Esophagus (tissue), 2 donors: Measurements from ENCODE around the gene TMEM69. TPM values are rescaled to one million over a fixed set of nuclear protein-coding genes. Genes with fewer than 3 reads are reported as not detected.

ENCODE experiments used
- H3K27ac ChIP-seq, 2 donors: one replicate each; pipeline ENCODE4 v1.5.1; 2013; ENCODE audit warnings: low read depth in 2 of 2, mild to moderate bottlenecking in 2 of 2, inconsistent platforms in 1 of 2, low read length in 1 of 2, moderate library complexity in 1 of 2
- H3K27me3 ChIP-seq, 2 donors: one replicate each; pipeline ENCODE4 v1.6.1; 2013; ENCODE audit warnings: low read length in 2 of 2, control low read depth in 1 of 2, mild to moderate bottlenecking in 1 of 2; ENCODE audit not compliant: insufficient read depth in 2 of 2, control insufficient read depth in 1 of 2
- H3K36me3 ChIP-seq, 2 donors: one replicate each; pipeline ENCODE4 v1.6.1; 2013; ENCODE audit warnings: low read length in 1 of 2; ENCODE audit not compliant: control insufficient read depth in 2 of 2, insufficient read depth in 2 of 2
- H3K4me1 ChIP-seq, 2 donors: one replicate each; pipeline ENCODE4 v1.6.1; 2013; ENCODE audit warnings: low read length in 1 of 2; ENCODE audit not compliant: control insufficient read depth in 2 of 2, insufficient read depth in 2 of 2
- H3K4me3 ChIP-seq, 2 donors: one replicate each; pipeline ENCODE4 v1.5.1; 2013; ENCODE audit warnings: low read length in 2 of 2, mild to moderate bottlenecking in 2 of 2, low read depth in 1 of 2, moderate library complexity in 1 of 2
- H3K9me3 ChIP-seq, 2 donors: one replicate each; pipeline ENCODE4 v1.6.1; 2013; ENCODE audit warnings: mild to moderate bottlenecking in 2 of 2, low read depth in 1 of 2, low read length in 1 of 2, moderate library complexity in 1 of 2; ENCODE audit not compliant: control insufficient read depth in 2 of 2, insufficient read depth in 1 of 2
- WGBS, 2 donors: extraction: QIAGEN DNeasy Blood & Tissue Kit; methylation state at CpG; one replicate each; pipeline ENCODE4 v1.1.7; 2013; 5-methylcytosine and 5-hydroxymethylcytosine counted together
- polyA plus RNA-seq, 2 donors: library from polyadenylated mRNA; stranded (reverse); fragments of 200-250 nt; gene quantifications; one replicate each; pipeline ENCODE4 v1.2.3, GENCODE V29; 2013
- donor health status: healthy with polysubstance abuse.
- donor health status: Bipolar disorder and iron deficiency.

TMEM69 gene
- 10 to 100 TPM; 11.3 to 25.1 TPM for polyA plus RNA-seq

GRCh38 chr1:45687754-45688740 lies at the start of gene TMEM69:
TMEM69 (plus strand) TSS chr1:45688181; CDS start chr1:45691069, 2,888 bp downstream.
- Histone ChIP-seq H3K4me3 (peak within 1 kb of the TSS; percentile 71 to 91), H3K9me3 (no peaks in the 10 kb centered on the region), H3K27me3 (no peaks in the 10 kb centered on the region), H3K4me1 (no peaks in the 10 kb centered on the region), H3K27ac (peak within 1 kb of the TSS; percentile 99), H3K36me3 (peaks cover under 1 to 5% of the 10 kb centered on the region in 2 donors)
- 1 to 2% methylated on average over 24 of the region's 24 CpGs for WGBS, 2 donors

- no peak overlapping the region for H3K4me3 ChIP-seq
- 87 to 88% methylated on average over 1 of the region's 1 CpG for WGBS, 2 donors
- H3K27me3 ChIP-seq = no peaks in the 10 kb centered on the region
- H3K9me3 ChIP-seq = no peaks in the 10 kb centered on the region
- H3K36me3 ChIP-seq = peaks cover 0 to 5% of the 10 kb centered on the region in 2 donors
- no peaks in the 10 kb centered on the region for H3K4me1 ChIP-seq
- peak overlapping the region in 1 of 2 donors; percentile 49 for H3K27ac ChIP-seq
These were observed 47.7 kb upstream of the TMEM69 start for GRCh38 chr1:45640293-45640692.

- H3K4me1 ChIP-seq = no peaks in the 10 kb centered on the region
- H3K9me3 ChIP-seq = no peaks in the 10 kb centered on the region
- no peak overlapping the region for H3K4me3 ChIP-seq
- H3K27me3 ChIP-seq = no peaks in the 10 kb centered on the region
- H3K36me3 ChIP-seq = peaks cover 0 to 2% of the 10 kb centered on the region in 2 donors
- 62 to 88% methylated on average over 5 of the region's 5 CpGs for WGBS, 2 donors
- H3K27ac ChIP-seq = no peak overlapping the region
These were observed 44.7 kb upstream of the TMEM69 start for GRCh38 chr1:45643321-45643720.

GRCh38 chr1:45643978-45644377 lies 44.0 kb upstream of the TMEM69 start:
- H3K27ac ChIP-seq = peak overlapping the region; percentile 33 to 72
- H3K36me3 ChIP-seq = peaks cover 0 to 2% of the 10 kb centered on the region in 2 donors

GRCh38 chr1:45644661-45645060 lies 43.3 kb upstream of the TMEM69 start:
- Histone ChIP-seq H3K27me3 (no peaks in the 10 kb centered on the region), H3K4me3 (no peak overlapping the region), H3K27ac (no peak overlapping the region), H3K9me3 (no peaks in the 10 kb centered on the region), H3K36me3 (peaks cover 0 to 2% of the 10 kb centered on the region in 2 donors), H3K4me1 (no peaks in the 10 kb centered on the region)
- WGBS, 2 donors = 79 to 90% methylated on average over 2 of the region's 2 CpGs

More at GRCh38 chr1:45643978-45644377, 44.0 kb upstream of the TMEM69 start:
- Histone ChIP-seq H3K9me3 (no peaks in the 10 kb centered on the region), H3K4me3 (no peak overlapping the region), H3K4me1 (no peaks in the 10 kb centered on the region), H3K27me3 (no peaks in the 10 kb centered on the region)

GRCh38 chr1:45647248-45648021 lies 40.5 kb upstream of the TMEM69 start:
- no peaks in the 10 kb centered on the region for H3K27me3 ChIP-seq
- H3K4me1 ChIP-seq = no peaks in the 10 kb centered on the region
- no peaks in the 10 kb centered on the region for H3K9me3 ChIP-seq
- peaks cover 4 to 11% of the 10 kb centered on the region in 2 donors for H3K36me3 ChIP-seq
- H3K27ac ChIP-seq = peak overlapping the region; percentile 18 to 57
- WGBS, 2 donors = 72 to 86% methylated on average over 9 of the region's 9 CpGs
- no peak overlapping the region for H3K4me3 ChIP-seq

- no peaks in the 10 kb centered on the region for H3K9me3 ChIP-seq
- no peaks in the 10 kb centered on the region for H3K4me1 ChIP-seq
- WGBS, 2 donors = 85 to 89% methylated on average over 12 of the region's 12 CpGs
- no peaks in the 10 kb centered on the region for H3K27me3 ChIP-seq
- no peak overlapping the region for H3K4me3 ChIP-seq
- H3K27ac ChIP-seq = no peak overlapping the region
- peaks cover 12 to 26% of the 10 kb centered on the region in 2 donors for H3K36me3 ChIP-seq
These were observed 33.3 kb upstream of the TMEM69 start for GRCh38 chr1:45654540-45655280.

- no peaks in the 10 kb centered on the region for H3K9me3 ChIP-seq
- H3K27ac ChIP-seq = no peak overlapping the region
- H3K4me1 ChIP-seq = no peaks in the 10 kb centered on the region
- no peak overlapping the region for H3K4me3 ChIP-seq
- 93 to 96% methylated on average over 3 of the region's 3 CpGs for WGBS, 2 donors
- no peaks in the 10 kb centered on the region for H3K27me3 ChIP-seq
- H3K36me3 ChIP-seq = peaks cover 8 to 16% of the 10 kb centered on the region in 2 donors
These were observed 31.3 kb upstream of the TMEM69 start for GRCh38 chr1:45656573-45657226.
